HG03139 (cell line): ENCODE results near the gene ARHGAP5.

Experiments
- ATAC-seq: cut with Tn5 transposase; IDR thresholded peaks from one replicate; pipeline ENCODE4 v1.9.1; 2021; ENCODE audit not compliant: unreplicated experiment

ARHGAP5 gene

GRCh38 chr14:32206552-32206951 lies 129.4 kb downstream of the ARHGAP5 start:
- no peak for ATAC-seq

GRCh38 chr14:32208490-32208889 lies 131.4 kb downstream of the ARHGAP5 start:
- no peak for ATAC-seq
